ENCODE measurements around the gene SATL1. TPM values are rescaled to one million over a fixed set of nuclear protein-coding genes. Genes with fewer than 3 reads are reported as not detected.
A peak's percentile ranks its signal among the peaks of the same experiment; 100 is the strongest.
"Not testable (repeated sequence)": the region's sequence is repeated elsewhere in the genome, so short reads cannot be mapped to it uniquely, and the experiment has no call there.

Gene SATL1
- total RNA-seq: not detected in 2 replicates

- CTCF ChIA-PET: no interaction called here
These were observed at the start of gene SATL1, which contains the start of gene ZNF711 for GRCh38 chrX:85243761-85244449. Gene SATL1 (minus strand): TSS chrX:85243779. CDS start chrX:85108968, 134,811 bp downstream. Gene ZNF711 (plus strand): TSS chrX:85243991. CDS start chrX:85247573, 3,582 bp downstream.

DNA sequence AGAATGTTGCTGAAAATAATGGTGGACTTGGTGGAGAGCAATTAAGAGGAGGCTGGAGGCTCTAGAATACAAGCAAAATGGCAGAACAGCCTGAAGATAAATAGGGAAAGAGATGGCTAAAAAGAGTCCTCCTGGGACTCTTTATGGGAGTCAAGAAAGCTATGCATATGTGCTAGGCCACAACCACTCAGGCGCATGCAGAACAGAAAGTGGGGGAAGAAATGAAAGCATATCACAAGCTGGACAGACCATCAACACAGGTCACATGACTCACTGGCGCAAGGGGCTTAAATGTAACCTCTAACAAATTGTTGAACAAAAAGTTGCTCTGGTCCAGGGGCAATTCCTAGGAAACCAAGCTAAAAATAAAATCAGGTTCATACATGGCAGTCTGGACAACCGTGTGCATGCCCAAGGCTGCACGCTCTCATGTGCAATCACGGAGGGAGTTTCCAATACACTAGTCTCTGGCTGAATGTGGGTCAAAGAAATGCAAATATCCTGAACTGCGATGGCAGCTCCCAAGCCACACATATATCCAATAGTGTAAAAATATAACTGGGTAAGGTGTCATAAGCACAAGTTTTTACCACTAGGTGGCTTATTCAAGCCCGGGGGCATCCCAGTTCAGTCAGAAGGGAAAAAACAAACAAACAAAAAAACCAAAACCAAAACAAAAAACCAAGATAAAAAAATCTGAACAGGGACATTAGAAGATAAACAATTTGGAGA lies 45.6 kb upstream of the SATL1 start:
- Mint-ChIP-seq H3K4me1 (peaks cover 1% of the 10 kb centered on the region), H3K36me3 (ENCODE audit: low read depth) (peaks cover 3% of the 10 kb centered on the region), H3K27ac (no peak overlapping the region), H3K4me3 (no peak overlapping the region), H3K27me3 (no peaks in the 10 kb centered on the region), H3K9me3 (peaks cover 13% of the 10 kb centered on the region)
- POLR2A ChIA-PET: no interaction called here
- DNase-seq (no peak), ATAC-seq (ENCODE audit: low read depth) (no peak)
- CTCF ChIA-PET: no interaction called here
- intact Hi-C loops (cut with micrococcal nuclease): no loop called here
- no peak for TF ChIP-seq CTCF (IDR thresholded peaks at IDR 0.05)

More at GRCh38 chrX:85243761-85244449, at the start of gene SATL1, which contains the start of gene ZNF711:
- no peaks in the 10 kb centered on the region for H3K9me3 Mint-ChIP-seq
- H3K4me3 Mint-ChIP-seq: peak within 1 kb of the TSS; percentile 91
- ATAC-seq (ENCODE audit: low read depth): peak; percentile 79
- H3K36me3 Mint-ChIP-seq (ENCODE audit: low read depth): peaks cover 4% of the 10 kb centered on the region
- intact Hi-C loops (cut with micrococcal nuclease): no loop called here
- peaks cover 10% of the 10 kb centered on the region for H3K4me1 Mint-ChIP-seq
- peaks cover 3% of the 10 kb centered on the region for H3K27me3 Mint-ChIP-seq
- POLR2A ChIA-PET: interaction anchor here (0.6 kb wide), 1 partner anchor 101 kb away, joined by 5 read pairs; no protein-coding TSS in a partner anchor
- H3K27ac Mint-ChIP-seq: peak within 1 kb of the TSS; percentile 68
- no peak for TF ChIP-seq CTCF (IDR thresholded peaks at IDR 0.05)
- DNase-seq: peak; percentile 22

- DNase-seq; H3K27ac Mint-ChIP-seq; H3K4me3 Mint-ChIP-seq; H3K36me3 Mint-ChIP-seq (ENCODE audit: low read depth); H3K4me1 Mint-ChIP-seq; H3K9me3 Mint-ChIP-seq; POLR2A ChIA-PET; H3K27me3 Mint-ChIP-seq; CTCF ChIA-PET; ATAC-seq (ENCODE audit: low read depth); intact Hi-C loops (cut with micrococcal nuclease): not testable (repeated sequence)
These were observed 41.7 kb upstream of the SATL1 start for GRCh38 chrX:85285286-85285685.

- intact Hi-C loops (cut with micrococcal nuclease): no loop called here
- ChIA-PET POLR2A (no interaction called here), CTCF (no interaction called here)
- peaks cover 4% of the 10 kb centered on the region for H3K36me3 Mint-ChIP-seq (ENCODE audit: low read depth)
- H3K4me3 Mint-ChIP-seq: peak overlapping the region; percentile 91
- no peak for TF ChIP-seq CTCF (IDR thresholded peaks at IDR 0.05)
- H3K4me1 Mint-ChIP-seq: peaks cover 10% of the 10 kb centered on the region
- ATAC-seq (ENCODE audit: low read depth): peak; percentile 37
- H3K9me3 Mint-ChIP-seq: no peaks in the 10 kb centered on the region
- H3K27ac Mint-ChIP-seq: peak overlapping the region; percentile 68
- DNase-seq: no peak
- H3K27me3 Mint-ChIP-seq: peaks cover 3% of the 10 kb centered on the region
These were observed 1.1 kb upstream of the SATL1 start for GRCh38 chrX:85244450-85245211.

DNA sequence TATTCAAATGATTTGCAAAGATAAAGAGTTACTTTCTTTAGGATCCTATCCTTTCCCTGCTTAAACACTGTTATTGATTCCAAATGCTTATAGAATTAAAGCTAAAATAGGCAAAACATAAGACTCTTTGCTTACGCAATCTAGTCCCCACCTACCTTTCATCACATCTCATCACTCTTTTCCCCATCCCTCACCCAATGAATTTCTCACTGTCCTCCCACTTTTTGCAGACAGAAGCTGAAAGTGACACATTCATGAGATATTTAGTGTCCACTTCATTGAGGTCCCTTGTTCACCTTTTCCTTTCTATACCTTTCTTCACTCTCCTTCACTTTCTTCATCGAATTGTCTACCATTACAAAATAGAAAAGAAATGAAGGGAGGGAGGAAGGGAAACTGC lies 424 bp downstream of the SATL1 start:
- peak overlapping the region; percentile 74 for H3K4me3 Mint-ChIP-seq
- H3K4me1 Mint-ChIP-seq: peaks cover 10% of the 10 kb centered on the region
- no peak for TF ChIP-seq CTCF (IDR thresholded peaks at IDR 0.05)
- intact Hi-C loops (cut with micrococcal nuclease): no loop called here
- no peak for DNase-seq
- no peak for ATAC-seq (ENCODE audit: low read depth)
- peaks cover 4% of the 10 kb centered on the region for H3K36me3 Mint-ChIP-seq (ENCODE audit: low read depth)
- H3K27ac Mint-ChIP-seq: peak overlapping the region; percentile 1
- ChIA-PET CTCF (no interaction called here), POLR2A (no interaction called here)
- H3K9me3 Mint-ChIP-seq: peaks cover under 1% of the 10 kb centered on the region
- H3K27me3 Mint-ChIP-seq: peaks cover 3% of the 10 kb centered on the region
